ENCODE data around the gene TNNC2. TPM values are rescaled to one million over a fixed set of nuclear protein-coding genes. Genes with fewer than 3 reads are reported as not detected.

The TNNC2 gene
- total RNA-seq, 5 donors from 2014 or later (not counting 1 experiment from before 2014, with no cell fraction given) = 0.41 to 1.3 (median 0.70) TPM; not detected in 1

GRCh38 chr20:45842169-45842812 lies 15.2 kb upstream of the TNNC2 start:
- Histone ChIP-seq H3K4me3 (ENCODE audit: control insufficient read depth in 1 of 2, extremely low read depth in 1 of 2, low read length in 1 of 2) (no peak overlapping the region), H3K27ac (ENCODE audit: low read length) (no peak overlapping the region), H3K9me3 (no peaks in the 10 kb centered on the region), H3K36me3 (ENCODE audit: control insufficient read depth in 2 of 2, extremely low read depth in 1 of 2, insufficient read depth in 1 of 2, low read length in 1 of 2) (peaks cover 16 to 49% of the 10 kb centered on the region in 2 donors), H3K27me3 (replicated peaks in 1 of 2; ENCODE audit: control insufficient read depth in 2 of 2, extremely low read depth in 1 of 2, insufficient read depth in 2 of 2, low read length in 1 of 2) (no peaks in the 10 kb centered on the region), H3K4me1 (ENCODE audit: control insufficient read depth in 1 of 2, extremely low read depth in 1 of 2, insufficient read depth in 2 of 2, low read length in 2 of 2) (no peaks in the 10 kb centered on the region)
- ATAC-seq (replicated peaks in 1 of 4) = no peak
- Mint-ChIP-seq H3K4me1 (peaks cover 0 to 3% (median 0%) of the 10 kb centered on the region in 3 donors), H3K36me3 (peaks cover 32% of the 10 kb centered on the region), H3K4me3 (no peak overlapping the region), H3K27ac (peak overlapping the region in 1 of 2 donors; percentile 55), H3K9me3 (no peaks in the 10 kb centered on the region), H3K27me3 (no peaks in the 10 kb centered on the region)
- POLR2A ChIA-PET = no interaction called here
- 57% methylated on average over 1 of the region's 5 CpGs for WGBS (ENCODE audit: insufficient coverage)
- CTCF ChIA-PET = interaction anchor here in 1 of 2 donors (0.6 kb wide), 1 partner anchor 164 kb away, joined by 3 read pairs; no protein-coding TSS in a partner anchor
- DNase-seq = no peak

GRCh38 chr20:45841407-45842129 lies 14.5 kb upstream of the TNNC2 start:
- no peak for ATAC-seq (replicated peaks in 1 of 4)
- no peaks in the 10 kb centered on the region for H3K27me3 Mint-ChIP-seq
- H3K4me3 Mint-ChIP-seq = no peak overlapping the region
- Histone ChIP-seq H3K9me3 (no peaks in the 10 kb centered on the region), H3K27me3 (replicated peaks in 1 of 2; ENCODE audit: control insufficient read depth in 2 of 2, extremely low read depth in 1 of 2, insufficient read depth in 2 of 2, low read length in 1 of 2) (no peaks in the 10 kb centered on the region), H3K36me3 (ENCODE audit: control insufficient read depth in 2 of 2, extremely low read depth in 1 of 2, insufficient read depth in 1 of 2, low read length in 1 of 2) (peaks cover 16 to 44% of the 10 kb centered on the region in 2 donors), H3K27ac (ENCODE audit: low read length) (no peak overlapping the region), H3K4me3 (ENCODE audit: control insufficient read depth in 1 of 2, extremely low read depth in 1 of 2, low read length in 1 of 2) (no peak overlapping the region), H3K4me1 (ENCODE audit: control insufficient read depth in 1 of 2, extremely low read depth in 1 of 2, insufficient read depth in 2 of 2, low read length in 2 of 2) (no peaks in the 10 kb centered on the region)
- no peak for DNase-seq
- H3K27ac Mint-ChIP-seq = no peak overlapping the region
- ChIA-PET POLR2A (no interaction called here), CTCF (no interaction called here)
- H3K36me3 Mint-ChIP-seq = peaks cover 32% of the 10 kb centered on the region
- no peaks in the 10 kb centered on the region for H3K9me3 Mint-ChIP-seq
- H3K4me1 Mint-ChIP-seq = peaks cover 0 to 3% (median 2%) of the 10 kb centered on the region in 3 donors
- 98% methylated on average over 6 of the region's 10 CpGs for WGBS (ENCODE audit: insufficient coverage)

GRCh38 chr20:45840700-45841198 lies 13.6 kb upstream of the TNNC2 start:
- Histone ChIP-seq H3K27ac (ENCODE audit: low read length) (no peak overlapping the region), H3K4me3 (ENCODE audit: control insufficient read depth in 1 of 2, extremely low read depth in 1 of 2, low read length in 1 of 2) (no peak overlapping the region), H3K9me3 (no peaks in the 10 kb centered on the region), H3K4me1 (ENCODE audit: control insufficient read depth in 1 of 2, extremely low read depth in 1 of 2, insufficient read depth in 2 of 2, low read length in 2 of 2) (no peaks in the 10 kb centered on the region), H3K27me3 (replicated peaks in 1 of 2; ENCODE audit: control insufficient read depth in 2 of 2, extremely low read depth in 1 of 2, insufficient read depth in 2 of 2, low read length in 1 of 2) (no peaks in the 10 kb centered on the region), H3K36me3 (ENCODE audit: control insufficient read depth in 2 of 2, extremely low read depth in 1 of 2, insufficient read depth in 1 of 2, low read length in 1 of 2) (peaks cover 16 to 35% of the 10 kb centered on the region in 2 donors)
- no peak for ATAC-seq (replicated peaks in 1 of 4)
- H3K4me3 Mint-ChIP-seq = no peak overlapping the region
- CTCF ChIA-PET = no interaction called here
- WGBS (ENCODE audit: insufficient coverage) = 96% methylated on average over 25 of the region's 25 CpGs
- H3K36me3 Mint-ChIP-seq = peaks cover 28% of the 10 kb centered on the region
- no peak overlapping the region for H3K27ac Mint-ChIP-seq
- POLR2A ChIA-PET = no interaction called here
- no peaks in the 10 kb centered on the region for H3K9me3 Mint-ChIP-seq
- H3K4me1 Mint-ChIP-seq = peaks cover 0 to 3% (median 2%) of the 10 kb centered on the region in 3 donors
- no peaks in the 10 kb centered on the region for H3K27me3 Mint-ChIP-seq
- no peak for DNase-seq

DNA sequence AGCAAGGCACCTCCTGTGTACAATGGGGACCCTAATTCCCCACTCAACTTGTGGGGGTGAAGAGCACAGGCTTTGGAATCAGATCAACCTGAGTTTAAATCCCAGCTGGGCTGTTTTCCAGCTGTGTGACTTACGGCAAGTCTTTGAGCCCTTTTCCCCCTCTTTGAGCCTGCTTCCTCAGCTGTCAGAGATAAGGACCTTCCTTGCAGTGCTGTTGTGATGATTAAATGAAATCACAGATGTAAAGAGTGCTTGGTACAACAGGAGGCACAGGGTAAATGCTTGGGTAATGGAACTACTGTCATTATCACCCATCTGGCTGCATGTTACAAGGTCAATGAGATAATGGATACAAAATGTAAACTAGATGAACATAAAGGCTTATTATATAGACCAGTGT lies 9.7 kb upstream of the TNNC2 start:
- ChIA-PET CTCF (no interaction called here), POLR2A (no interaction called here)
- WGBS (ENCODE audit: insufficient coverage) = 100% methylated on average over 1 of the region's 1 CpG
- Mint-ChIP-seq H3K27ac (no peak overlapping the region), H3K9me3 (no peaks in the 10 kb centered on the region), H3K4me3 (no peak overlapping the region), H3K4me1 (peaks cover 13 to 20% (median 13%) of the 10 kb centered on the region in 3 donors), H3K27me3 (no peaks in the 10 kb centered on the region), H3K36me3 (no peaks in the 10 kb centered on the region)
- Histone ChIP-seq H3K36me3 (ENCODE audit: control insufficient read depth in 2 of 2, extremely low read depth in 1 of 2, insufficient read depth in 1 of 2, low read length in 1 of 2) (peaks cover 0 to 6% of the 10 kb centered on the region in 2 donors), H3K4me1 (ENCODE audit: control insufficient read depth in 1 of 2, extremely low read depth in 1 of 2, insufficient read depth in 2 of 2, low read length in 2 of 2) (peaks cover 4 to 18% of the 10 kb centered on the region in 2 experiments), H3K9me3 (no peaks in the 10 kb centered on the region), H3K4me3 (ENCODE audit: control insufficient read depth in 1 of 2, extremely low read depth in 1 of 2, low read length in 1 of 2) (no peak overlapping the region), H3K27me3 (replicated peaks in 1 of 2; ENCODE audit: control insufficient read depth in 2 of 2, extremely low read depth in 1 of 2, insufficient read depth in 2 of 2, low read length in 1 of 2) (no peaks in the 10 kb centered on the region), H3K27ac (ENCODE audit: low read length) (no peak overlapping the region)
- DNase-seq = no peak
- no peak for ATAC-seq (replicated peaks in 1 of 4)

DNA sequence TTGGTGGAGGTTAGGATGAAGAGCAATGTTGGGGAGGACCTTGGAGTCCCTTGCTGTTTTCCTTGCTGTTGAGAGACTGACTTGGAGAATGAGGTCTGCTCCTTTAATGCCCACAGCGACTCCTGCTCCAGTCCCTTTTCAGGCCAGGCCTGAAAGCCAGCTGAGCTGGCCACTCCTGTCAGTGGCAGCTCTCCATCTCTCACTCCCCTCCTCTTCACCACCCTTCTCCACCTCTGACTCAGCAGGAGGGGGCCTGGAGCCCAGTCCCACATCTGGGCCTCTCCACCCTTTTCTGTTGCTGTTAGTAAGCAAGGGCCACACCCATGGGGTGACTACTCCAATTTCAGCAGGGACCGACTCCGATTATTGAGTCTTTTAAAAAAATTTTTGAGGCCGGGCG lies 8.7 kb upstream of the TNNC2 start:
- Histone ChIP-seq H3K9me3 (no peaks in the 10 kb centered on the region), H3K4me3 (ENCODE audit: control insufficient read depth in 1 of 2, extremely low read depth in 1 of 2, low read length in 1 of 2) (no peak overlapping the region), H3K36me3 (ENCODE audit: control insufficient read depth in 2 of 2, extremely low read depth in 1 of 2, insufficient read depth in 1 of 2, low read length in 1 of 2) (no peaks in the 10 kb centered on the region), H3K4me1 (ENCODE audit: control insufficient read depth in 1 of 2, extremely low read depth in 1 of 2, insufficient read depth in 2 of 2, low read length in 2 of 2) (peaks cover 4 to 18% of the 10 kb centered on the region in 2 experiments), H3K27me3 (replicated peaks in 1 of 2; ENCODE audit: control insufficient read depth in 2 of 2, extremely low read depth in 1 of 2, insufficient read depth in 2 of 2, low read length in 1 of 2) (no peaks in the 10 kb centered on the region), H3K27ac (ENCODE audit: low read length) (no peak overlapping the region)
- no peaks in the 10 kb centered on the region for H3K9me3 Mint-ChIP-seq
- CTCF ChIA-PET = no interaction called here
- peak overlapping the region in 1 of 2 donors; percentile 23 for H3K27ac Mint-ChIP-seq
- H3K27me3 Mint-ChIP-seq = no peaks in the 10 kb centered on the region
- peaks cover 13 to 20% (median 13%) of the 10 kb centered on the region in 3 donors for H3K4me1 Mint-ChIP-seq
- no peak for DNase-seq
- WGBS (ENCODE audit: insufficient coverage) = 100% methylated on average over 1 of the region's 5 CpGs
- H3K36me3 Mint-ChIP-seq = no peaks in the 10 kb centered on the region
- POLR2A ChIA-PET = no interaction called here
- H3K4me3 Mint-ChIP-seq = peak overlapping the region; percentile 18 to 89 (median 31)
- ATAC-seq (replicated peaks in 1 of 4) = no peak

DNA sequence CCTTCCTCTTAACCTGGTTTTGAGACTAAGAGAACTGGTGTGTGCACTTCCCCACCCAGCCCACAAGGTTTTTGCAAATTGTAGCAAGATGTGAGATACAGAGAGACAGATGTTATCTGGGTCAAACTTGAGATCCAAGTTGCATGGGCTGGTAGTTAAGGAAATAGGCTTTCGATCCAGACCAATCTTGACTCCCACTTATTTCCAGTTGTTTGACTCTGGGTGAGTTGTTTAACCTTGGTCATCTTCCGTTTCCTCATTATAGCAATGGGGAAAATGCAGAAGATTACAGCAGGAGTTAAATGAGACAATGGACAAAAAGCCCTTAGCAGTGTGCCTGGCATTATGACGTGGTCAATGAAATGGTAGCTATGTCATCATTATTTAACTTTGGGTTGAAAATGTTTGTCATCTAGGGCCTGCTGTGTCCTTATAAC lies 8.2 kb upstream of the TNNC2 start:
- H3K27ac Mint-ChIP-seq = no peak overlapping the region
- POLR2A ChIA-PET = no interaction called here
- H3K27me3 Mint-ChIP-seq = no peaks in the 10 kb centered on the region
- Histone ChIP-seq H3K27ac (ENCODE audit: low read length) (no peak overlapping the region), H3K36me3 (ENCODE audit: control insufficient read depth in 2 of 2, extremely low read depth in 1 of 2, insufficient read depth in 1 of 2, low read length in 1 of 2) (no peaks in the 10 kb centered on the region), H3K4me1 (ENCODE audit: control insufficient read depth in 1 of 2, extremely low read depth in 1 of 2, insufficient read depth in 2 of 2, low read length in 2 of 2) (peaks cover 4 to 18% of the 10 kb centered on the region in 2 experiments), H3K9me3 (no peaks in the 10 kb centered on the region), H3K27me3 (replicated peaks in 1 of 2; ENCODE audit: control insufficient read depth in 2 of 2, extremely low read depth in 1 of 2, insufficient read depth in 2 of 2, low read length in 1 of 2) (no peaks in the 10 kb centered on the region), H3K4me3 (ENCODE audit: control insufficient read depth in 1 of 2, extremely low read depth in 1 of 2, low read length in 1 of 2) (no peak overlapping the region)
- CTCF ChIA-PET = no interaction called here
- no peaks in the 10 kb centered on the region for H3K36me3 Mint-ChIP-seq
- H3K9me3 Mint-ChIP-seq = no peaks in the 10 kb centered on the region
- DNase-seq (no peak), ATAC-seq (replicated peaks in 1 of 4) (no peak)
- no CpG with 5 or more reads among the region's 3 CpGs for WGBS (ENCODE audit: insufficient coverage)
- H3K4me1 Mint-ChIP-seq = peaks cover 13 to 20% (median 13%) of the 10 kb centered on the region in 3 donors
- peak overlapping the region; percentile 31 to 89 (median 66) for H3K4me3 Mint-ChIP-seq
